GM19328 (cell line): ENCODE results near the gene F7.
"Not testable (repeated sequence)": the region's sequence is repeated elsewhere in the genome, so short reads cannot be mapped to it uniquely, and the experiment has no call there.

Experiments
- ATAC-seq: cut with Tn5 transposase; IDR thresholded peaks from one replicate; pipeline ENCODE4 v1.9.1; 2021; ENCODE audit warnings: mild to moderate bottlenecking, moderate library complexity; ENCODE audit not compliant: unreplicated experiment

The F7 gene

DNA sequence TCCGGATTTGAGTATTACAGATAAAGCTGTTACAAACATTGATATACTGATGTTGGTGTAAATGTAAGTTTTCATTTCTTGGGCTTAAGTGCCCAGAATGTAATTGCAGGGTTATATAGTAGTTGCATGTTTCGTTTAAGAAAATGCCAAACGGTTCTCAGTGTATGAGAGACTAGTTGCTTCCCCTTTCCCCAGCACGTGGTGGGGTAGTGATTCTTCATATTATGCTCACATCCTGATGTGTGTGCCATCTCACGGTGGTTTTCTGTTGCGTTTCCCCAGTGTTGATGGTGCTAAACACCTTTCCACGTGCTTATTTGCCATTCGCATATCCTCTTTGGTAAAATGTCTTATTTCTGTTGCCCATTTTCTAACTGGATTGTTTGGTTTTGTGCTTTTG, 34.7 kb upstream of the F7 start:
- ATAC-seq, result no peak

DNA sequence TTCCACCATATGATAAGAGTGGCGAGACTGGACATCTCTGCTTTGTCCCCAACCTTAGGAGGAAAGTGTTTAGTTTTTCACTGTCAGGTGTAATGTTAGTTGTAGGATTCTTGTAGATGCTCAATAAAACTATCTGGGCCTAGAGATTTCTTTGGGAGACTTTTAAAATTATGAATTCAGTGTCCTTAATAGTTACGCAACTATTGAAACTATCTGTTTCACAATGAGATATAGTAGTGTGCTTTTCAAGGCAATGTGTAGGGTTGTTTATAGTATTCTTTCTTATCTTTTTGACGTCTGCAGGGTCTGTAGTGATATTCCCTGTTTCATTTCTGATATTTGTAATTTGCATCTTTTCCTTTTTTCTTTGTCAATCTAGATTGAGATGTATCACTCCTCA, 33.2 kb upstream of the F7 start:
- no peak for ATAC-seq

DNA sequence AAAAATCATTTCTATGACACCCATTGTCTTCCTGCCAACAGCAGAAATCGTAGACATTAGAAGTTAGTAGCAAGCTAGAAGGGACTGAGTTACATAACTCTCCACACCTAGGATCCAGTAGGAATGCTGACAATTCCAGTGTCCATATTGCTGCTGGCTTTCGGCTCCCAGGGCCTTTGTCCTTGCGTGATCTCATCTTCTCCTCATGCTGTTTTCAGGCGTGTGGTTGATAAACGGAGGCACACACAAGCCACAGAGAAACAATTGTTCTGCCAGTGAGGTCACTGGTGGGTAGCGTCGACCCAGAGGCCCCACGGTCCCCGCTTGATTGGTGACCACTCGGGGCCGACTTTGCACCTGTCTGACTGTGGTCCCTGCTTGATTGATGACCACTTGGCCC, 31.6 kb upstream of the F7 start:
- no peak for ATAC-seq

DNA sequence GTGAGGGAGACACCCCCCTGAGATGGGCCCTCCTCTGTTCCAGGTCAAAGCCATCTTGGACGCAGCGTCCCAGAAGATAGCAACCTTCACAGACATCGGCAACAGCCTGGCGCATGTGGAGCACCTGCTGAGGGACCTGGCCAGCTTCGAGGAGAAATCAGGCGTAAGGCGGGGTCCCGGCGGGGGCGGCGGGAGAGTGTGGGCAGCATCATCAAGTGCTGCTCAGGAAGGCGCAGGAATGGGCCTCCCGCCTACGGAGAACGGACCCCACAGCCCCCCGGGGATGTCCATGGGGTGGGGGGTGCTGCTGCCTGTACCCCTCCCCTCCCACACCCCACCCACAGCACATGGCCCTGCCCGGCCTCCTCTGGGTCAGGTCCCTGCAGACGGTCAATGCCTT, 31.2 kb upstream of the F7 start:
- no peak for ATAC-seq

DNA sequence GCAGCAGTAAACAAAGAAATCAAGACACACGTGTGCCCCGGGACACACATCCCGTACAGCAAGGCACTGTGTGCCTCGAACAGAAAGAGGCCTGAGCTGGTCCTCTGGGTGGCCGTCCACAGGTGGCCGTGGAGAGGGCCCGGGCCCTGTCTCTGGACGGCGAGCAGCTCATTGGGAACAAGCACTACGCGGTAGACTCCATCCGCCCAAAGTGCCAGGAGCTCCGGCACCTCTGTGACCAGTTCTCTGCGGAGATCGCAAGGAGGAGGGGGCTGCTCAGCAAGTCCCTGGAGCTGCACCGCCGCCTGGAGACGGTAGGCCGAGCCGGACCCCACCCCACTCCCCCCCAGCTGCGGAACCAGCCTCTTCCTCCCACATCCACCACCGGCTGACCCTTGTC, 30.7 kb upstream of the F7 start:
- no peak for ATAC-seq

DNA sequence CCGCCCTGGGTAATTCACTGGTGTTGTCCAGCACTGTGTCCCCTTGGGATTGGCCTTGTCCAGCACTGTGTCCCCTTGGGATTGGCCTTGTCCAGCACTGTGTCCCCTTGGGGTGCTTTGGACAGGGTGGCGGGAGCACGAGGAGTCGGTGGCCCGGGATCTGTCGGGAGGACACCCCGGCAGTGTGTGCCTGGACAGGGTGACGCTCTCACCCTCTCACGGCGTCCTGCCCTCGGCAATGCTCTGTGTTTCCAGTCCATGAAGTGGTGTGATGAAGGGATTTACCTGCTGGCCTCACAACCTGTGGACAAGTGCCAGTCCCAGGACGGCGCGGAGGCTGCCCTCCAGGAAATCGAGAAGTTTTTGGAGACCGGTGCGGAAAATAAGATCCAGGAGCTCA, 29.9 kb upstream of the F7 start:
- no peak for ATAC-seq

DNA sequence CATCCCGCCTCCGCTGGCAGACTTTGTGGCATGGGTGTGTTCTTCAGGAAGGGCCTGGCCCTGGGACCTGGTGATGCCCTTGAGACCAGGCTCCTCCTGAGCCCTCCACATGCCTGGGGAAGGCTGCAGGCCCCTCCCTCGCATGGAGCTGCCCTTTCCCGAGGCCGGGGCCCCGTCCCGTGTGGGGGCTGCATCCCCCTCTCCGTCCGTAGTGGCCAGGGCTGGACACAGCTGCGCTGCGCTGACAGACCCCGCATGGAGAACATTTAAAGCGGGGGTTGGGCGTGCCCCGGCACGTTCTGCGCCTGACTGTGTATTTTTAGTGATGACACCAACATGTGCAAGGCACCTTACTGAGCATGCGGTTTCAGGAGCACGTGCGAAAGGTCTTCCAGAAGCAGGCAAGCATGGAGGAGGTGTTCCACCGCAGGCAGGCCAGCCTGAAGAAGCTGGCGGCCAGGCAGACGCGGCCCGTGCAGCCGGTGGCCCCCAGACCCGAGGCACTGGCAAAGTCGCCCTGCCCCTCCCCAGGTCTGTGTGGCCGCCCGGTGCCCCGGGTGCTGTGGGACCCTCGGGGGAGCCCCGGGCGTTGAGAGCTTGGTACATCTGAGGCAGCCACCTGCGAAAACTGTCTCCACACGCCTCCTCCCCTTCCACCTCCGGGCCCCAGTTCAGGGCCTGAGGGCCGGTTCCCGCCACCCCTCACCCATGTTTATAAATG, 28.8 kb upstream of the F7 start:
- ATAC-seq, result no peak

DNA sequence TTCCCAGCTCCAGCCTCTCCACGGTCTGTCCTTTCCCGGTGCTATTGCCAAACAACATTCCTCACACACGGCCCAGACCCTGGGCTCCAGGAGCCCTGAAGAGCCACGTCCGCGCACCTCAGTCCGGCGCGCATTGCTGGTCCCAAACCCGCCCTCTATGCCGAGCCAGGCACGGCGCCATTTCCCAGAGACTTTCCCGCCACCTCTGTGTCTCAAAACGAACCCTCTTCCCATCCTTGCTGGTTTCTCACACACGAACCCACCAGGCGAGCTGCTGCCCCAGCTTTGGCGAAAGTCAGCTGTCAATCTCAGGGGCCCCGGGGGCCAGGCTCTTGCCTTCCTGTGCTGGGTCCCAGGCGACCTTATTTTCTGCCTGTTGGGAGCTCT, 28.0 kb upstream of the F7 start:
- no peak for ATAC-seq

DNA sequence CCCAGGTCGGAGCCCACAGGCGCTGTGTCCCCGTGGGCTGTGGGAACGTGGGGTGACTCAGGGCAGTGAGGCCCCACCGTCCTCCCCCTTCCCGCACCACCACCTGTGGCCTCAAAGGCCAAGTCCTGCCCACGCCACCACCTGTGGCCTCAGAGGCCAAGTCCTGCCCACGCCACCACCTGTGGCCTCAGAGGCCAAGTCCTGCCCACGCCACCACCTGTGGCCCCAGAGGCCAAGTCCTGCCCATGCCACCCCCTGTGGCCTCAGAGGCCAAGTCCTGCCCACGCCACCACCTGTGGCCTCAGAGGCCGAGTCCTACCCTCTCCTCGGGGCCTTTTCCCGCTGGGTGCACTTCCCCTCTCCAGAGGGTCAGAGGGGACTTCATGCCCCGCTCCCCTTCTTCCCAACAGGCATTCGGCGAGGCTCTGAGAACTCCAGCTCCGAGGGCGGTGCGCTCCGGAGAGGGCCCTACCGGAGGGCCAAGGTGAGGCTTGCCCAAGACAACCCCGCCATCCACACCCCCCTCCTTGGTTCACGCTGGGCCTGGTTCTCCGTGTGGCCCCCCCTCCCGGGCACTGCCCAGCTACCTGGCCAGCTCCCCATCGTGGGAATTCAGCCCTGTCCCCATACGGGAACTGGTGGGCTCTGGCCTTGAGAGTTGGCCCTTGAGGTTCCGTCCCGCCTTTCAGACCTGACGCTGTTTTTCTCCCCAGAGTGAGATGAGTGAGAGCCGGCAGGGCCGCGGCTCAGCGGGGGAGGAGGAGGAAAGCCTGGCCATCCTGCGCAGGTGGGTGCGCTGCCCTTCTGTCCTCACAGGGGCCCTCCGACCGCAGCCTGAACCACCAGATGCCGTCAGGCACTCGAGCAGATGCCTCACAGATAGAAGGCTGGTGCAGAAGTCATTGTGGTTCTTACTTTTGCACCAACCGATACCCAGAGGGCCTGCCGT, 27.4 kb upstream of the F7 start:
- no peak for ATAC-seq

DNA sequence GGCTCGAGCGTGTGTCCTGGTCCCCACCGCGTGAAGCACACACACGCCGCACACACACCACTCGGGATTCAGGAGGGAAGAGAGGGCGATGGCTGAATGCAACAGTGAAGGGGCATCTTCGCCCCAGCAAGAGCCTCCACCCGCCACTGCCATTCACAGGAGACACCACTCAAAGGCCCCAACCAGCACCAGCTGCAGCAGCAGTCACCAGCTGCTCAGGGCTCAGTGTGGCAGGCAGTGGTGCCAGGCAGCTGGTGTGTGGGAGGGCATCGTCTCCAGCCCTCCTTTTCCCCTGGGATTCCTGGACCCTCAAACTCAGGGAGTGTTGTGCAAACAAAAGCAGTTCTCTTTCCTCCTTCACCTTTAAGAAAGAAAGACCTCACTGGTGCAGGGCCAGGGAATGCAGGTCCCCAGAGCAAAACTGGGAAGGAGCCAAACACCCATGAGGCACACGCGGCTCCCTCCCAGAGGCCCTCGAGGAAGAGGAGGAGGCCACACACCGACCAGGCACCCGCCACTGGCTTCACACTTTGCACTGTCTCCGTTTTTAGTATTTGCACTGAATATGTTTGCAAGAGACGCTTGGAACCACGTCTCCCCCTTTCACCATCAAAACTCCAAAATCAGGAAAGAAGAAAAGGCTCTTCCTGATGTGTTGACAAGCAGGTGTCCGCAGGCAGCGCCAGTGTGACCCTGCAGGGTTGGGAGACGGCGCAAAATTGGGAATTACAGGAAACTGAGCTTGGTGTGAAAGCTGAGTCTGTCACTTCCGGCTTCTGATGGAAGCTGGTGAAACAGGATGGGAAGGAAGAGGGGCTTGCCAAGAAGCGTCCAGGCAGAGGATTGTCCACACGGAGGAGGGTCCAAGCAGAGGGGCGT, 26.4 kb upstream of the F7 start:
- no peak for ATAC-seq

DNA sequence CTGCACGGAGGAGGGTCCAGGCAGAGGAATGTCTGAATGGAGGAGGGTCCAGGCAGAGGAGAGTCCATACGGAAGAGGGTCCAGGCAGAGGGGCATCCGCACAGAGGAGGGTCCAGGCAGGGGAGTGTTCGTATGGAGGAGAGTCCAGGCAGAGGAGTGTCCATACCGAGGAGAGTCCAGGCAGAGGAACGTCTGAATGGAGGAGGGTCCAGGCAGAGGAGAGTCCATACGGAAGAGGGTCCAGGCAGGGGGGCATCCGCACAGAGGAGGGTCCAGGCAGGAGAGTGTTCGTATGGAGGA, 25.9 kb upstream of the F7 start:
- ATAC-seq, result not testable (repeated sequence)

DNA sequence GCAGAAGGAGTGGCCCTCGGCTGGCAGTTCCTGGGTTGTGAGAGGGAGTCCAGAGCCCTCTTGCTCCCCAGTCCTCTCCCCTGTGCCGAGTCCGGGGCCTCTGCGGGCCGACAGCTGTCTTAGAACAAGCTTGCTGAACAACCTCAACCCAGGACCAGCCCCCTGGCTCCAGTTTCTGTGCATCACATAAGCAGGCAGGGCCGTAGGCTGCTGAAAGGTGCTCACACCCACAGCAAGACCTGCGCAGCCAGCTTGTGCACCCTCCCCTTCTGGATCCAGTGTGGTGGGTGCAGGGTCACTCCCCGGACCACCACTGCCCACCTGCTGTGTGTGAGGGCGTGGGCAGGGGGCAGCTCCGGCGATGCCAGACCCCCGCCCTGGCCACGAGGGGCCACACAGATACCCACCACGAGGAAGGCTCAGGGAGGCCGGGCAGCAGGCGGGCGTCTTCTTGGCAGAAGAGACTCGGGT, 25.2 kb upstream of the F7 start:
- no peak for ATAC-seq

DNA sequence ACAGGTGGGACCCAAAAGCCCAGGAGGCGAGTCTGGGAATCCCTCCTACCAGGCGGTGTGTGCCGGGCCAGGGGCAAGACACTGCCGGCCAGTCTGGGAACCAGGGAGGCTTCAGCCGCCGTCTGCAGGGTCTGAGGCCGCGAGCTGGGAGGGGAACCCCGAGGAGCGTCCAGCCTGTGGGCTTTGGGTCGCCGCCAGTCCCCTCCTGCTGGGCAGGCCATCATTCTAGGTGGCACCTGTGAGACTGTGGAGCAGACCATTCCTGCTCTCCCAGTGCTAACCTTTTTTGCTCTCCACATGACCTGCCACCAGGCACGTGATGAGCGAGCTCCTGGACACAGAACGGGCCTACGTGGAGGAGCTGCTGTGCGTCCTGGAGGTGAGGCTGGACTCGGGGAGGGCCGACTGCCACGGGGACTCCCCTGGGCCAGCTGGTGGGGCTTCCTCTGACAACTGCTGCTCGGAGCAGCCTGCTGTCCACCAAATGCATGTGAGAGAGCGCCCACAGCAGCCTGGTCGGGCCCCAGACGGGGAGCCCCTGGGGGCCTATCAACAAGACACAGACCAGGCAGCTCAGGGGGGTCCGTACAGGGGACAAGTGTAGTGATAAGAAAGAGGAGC, 24.6 kb upstream of the F7 start:
- ATAC-seq, result no peak

DNA sequence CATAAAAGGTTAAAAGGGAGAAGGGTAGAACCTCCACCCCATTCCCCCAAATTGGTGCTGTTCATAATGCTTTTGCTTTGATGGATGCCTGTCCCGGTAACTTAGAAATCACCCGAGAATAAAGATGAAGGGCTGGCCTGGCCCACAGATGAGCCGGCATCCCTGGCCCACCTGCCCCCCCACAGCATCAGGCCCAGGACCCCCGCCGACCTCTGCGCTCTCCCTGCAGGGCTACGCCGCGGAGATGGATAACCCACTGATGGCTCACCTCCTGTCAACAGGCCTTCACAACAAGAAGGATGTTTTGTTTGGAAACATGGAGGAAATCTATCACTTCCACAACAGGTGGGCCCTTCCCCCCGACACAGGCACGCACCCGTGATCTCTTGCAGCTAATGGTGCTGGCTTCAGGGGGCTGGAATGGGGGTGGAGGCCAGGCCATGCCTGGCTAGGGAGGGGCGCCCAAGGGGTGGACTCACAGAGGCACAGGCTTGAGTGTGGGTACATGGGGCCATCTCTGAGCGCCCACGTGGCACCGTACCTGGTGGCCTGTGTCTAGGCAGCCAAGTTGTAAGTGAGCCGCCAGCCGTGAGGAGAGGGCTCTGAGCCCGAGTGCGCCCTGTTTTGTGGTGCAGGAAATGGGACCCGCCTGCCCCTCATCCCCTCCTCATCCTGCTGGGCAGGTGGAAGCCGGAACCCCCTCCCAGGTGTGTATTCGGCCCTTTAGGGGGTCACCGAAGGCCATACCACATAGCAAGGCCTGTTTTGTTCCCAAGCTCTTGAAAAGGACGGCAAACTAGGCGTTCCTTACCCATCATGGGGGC, 23.2 kb upstream of the F7 start:
- no peak for ATAC-seq

DNA sequence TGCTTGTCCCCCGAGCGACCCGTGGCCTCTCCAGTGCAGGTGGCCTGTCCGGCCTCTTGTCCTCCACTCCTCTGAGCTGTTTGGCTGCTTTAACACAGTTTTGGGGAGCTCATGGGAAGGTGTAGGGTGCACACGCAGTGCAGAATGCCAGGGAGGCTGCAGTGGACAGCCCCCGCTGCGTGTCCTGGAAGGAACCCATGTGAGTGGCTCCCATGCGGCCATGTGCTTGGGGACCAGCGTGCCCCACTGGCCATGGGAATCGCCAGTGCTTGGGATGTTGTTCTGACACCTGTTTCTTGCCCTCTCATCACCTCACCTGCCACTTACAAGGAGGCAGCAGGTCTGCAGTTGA, 22.6 kb upstream of the F7 start:
- no peak for ATAC-seq

DNA sequence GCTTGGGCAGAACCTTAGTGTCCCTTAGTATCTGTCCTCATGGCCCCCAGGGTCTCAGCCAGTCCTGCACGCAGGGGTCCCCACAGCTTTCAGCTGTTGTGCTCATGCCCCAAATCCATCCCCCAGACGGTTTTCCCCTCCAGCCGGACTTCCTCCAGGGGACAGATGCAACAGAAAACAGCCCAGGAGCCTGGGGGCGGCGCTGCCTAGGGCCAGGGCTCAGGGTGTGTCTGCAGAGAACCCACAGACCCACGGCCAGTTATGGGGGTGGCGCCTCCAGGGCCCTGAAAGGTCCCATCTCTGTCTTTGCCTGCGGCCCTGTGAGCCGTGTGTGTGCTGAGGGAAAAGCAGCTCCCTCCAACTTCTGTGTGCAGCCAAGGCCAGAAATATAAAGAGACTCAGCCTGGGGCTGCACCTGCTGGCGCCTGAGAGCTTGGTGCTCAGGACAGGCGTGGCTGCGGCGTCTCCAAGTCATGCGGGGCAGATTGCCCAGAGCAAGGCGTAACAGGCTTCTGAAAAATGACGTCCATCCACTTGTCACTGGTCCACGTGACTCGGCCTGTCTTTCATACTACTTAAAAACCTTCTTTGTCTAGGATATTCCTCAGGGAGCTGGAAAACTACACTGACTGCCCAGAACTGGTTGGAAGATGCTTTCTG, 22.1 kb upstream of the F7 start:
- ATAC-seq, result no peak

DNA sequence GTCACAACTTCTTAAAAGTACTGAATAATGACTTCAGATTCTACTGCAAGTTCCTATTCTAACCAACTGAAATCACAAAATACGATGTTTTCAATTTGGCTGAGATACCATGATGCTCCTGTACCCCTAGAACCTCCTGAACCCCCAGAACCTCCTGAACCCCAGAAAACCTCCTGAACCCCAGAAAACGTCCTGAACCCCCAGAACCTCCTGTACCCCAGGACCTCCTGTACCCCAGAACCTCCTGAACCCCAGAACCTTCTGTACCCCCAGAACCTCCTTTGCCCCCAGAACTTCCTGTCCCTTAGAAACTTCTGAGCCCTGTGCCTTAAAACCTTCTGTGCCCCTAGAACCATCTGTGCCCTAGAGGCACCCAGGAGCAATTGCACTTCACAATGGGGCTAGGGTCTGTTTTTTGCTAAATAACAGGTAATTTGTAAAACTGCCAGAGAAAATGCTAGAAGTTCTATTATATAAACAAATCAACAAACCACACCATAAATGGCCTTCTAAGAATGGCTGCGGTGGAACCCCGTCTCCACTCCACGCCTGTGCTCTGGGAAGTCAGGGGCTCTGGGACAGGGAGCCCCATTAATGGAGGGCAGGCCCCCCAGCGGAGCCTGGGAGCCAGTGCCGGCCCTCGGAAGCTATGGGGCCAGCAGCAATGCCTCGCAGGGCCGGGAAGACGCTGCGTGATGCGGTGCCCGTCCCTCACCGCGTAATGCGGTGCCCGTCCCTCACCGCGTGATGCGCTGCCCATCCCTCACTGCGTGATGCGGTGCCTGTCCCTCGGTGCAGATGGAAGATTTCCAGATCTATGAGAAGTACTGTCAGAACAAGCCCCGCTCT, 21.3 kb upstream of the F7 start:
- ATAC-seq, result no peak

DNA sequence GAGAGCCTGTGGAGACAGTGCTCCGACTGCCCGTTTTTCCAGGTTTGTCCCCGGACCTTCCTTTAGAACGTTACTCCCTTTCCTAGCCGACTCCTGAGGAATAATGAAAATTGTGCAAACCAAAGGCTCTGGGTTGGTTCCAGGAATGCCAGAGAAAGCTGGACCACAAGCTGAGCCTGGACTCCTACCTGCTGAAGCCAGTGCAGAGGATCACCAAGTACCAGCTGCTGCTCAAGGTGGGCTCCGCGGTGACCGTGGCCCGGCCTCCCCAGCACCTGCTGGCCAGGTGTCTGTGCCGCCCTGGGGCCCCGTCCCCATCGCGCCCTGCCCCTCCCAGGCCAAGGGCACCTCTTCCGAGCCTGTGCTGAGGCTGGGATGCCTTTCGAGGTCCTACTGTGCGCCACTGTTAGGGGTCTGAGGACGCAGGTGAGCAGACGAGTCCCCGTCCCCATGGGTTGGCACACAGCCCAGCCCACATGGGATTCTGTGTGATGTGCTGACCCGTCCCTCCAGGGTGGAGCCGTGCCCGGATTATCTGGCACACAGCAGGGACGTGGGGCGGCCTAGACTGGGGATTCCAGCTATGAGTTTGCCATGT, 20.5 kb upstream of the F7 start:
- no peak for ATAC-seq
